Natural killer cell treated with Interleukin-12 subunit alpha and Interleukin-12 subunit beta and Interleukin-15 and Interleukin-18, amount 100 ng/mL, for 72 hours (primary cell): Measurements from ENCODE around the gene ZNF311. TPM values are rescaled to one million over a fixed set of nuclear protein-coding genes. Genes with fewer than 3 reads are reported as not detected.

Experiments used
- ATAC-seq, 2 donors: fragments of 150-1000 bp; cut with Tn5 transposase in 1 of 2; sonication (Bioruptor Pico), chemical (Tn5 transposase) in 1 of 2; 2 replicates each; pipeline ENCODE4 v1.10.0; 2021
- DNase-seq: peaks from one replicate; pipeline ENCODE4 v3.0.0; 2022; ENCODE audit warnings: low spot score
- H3K27ac Mint-ChIP-seq, 2 donors: 1 replicate in 1 of 2; 2 replicates in 1 of 2; pipeline ENCODE4 v1.8.0; 2022; ENCODE audit warnings: mixed read lengths in 2 of 2, mild to moderate bottlenecking in 1 of 2, moderate library complexity in 1 of 2
- H3K27me3 Mint-ChIP-seq, 2 donors: 1 replicate in 1 of 2; 2 replicates in 1 of 2; pipeline ENCODE4 v1.8.0; 2022; ENCODE audit warnings: mixed read lengths in 2 of 2
- H3K36me3 Mint-ChIP-seq: one replicate; pipeline ENCODE4 v1.8.0; 2022; ENCODE audit warnings: mixed read lengths
- H3K4me1 Mint-ChIP-seq, 2 donors: 1 replicate in 1 of 2; 2 replicates in 1 of 2; pipeline ENCODE4 v1.8.0; 2022; ENCODE audit warnings: low read depth in 2 of 2, mixed read lengths in 2 of 2, mild to moderate bottlenecking in 1 of 2
- H3K4me3 Mint-ChIP-seq: one replicate; pipeline ENCODE4 v1.8.0; 2022; ENCODE audit warnings: mixed read lengths
- H3K9me3 Mint-ChIP-seq: 2 replicates; pipeline ENCODE4 v1.8.0; 2022; ENCODE audit warnings: mixed read lengths
- total RNA-seq, 2 donors: library from RNA; stranded (reverse); gene quantifications; one replicate each; pipeline ENCODE4 v1.2.3, GENCODE V29; 2022

ZNF311 gene
- under 1 TPM; 0.19 to 0.28 TPM for total RNA-seq

DNA sequence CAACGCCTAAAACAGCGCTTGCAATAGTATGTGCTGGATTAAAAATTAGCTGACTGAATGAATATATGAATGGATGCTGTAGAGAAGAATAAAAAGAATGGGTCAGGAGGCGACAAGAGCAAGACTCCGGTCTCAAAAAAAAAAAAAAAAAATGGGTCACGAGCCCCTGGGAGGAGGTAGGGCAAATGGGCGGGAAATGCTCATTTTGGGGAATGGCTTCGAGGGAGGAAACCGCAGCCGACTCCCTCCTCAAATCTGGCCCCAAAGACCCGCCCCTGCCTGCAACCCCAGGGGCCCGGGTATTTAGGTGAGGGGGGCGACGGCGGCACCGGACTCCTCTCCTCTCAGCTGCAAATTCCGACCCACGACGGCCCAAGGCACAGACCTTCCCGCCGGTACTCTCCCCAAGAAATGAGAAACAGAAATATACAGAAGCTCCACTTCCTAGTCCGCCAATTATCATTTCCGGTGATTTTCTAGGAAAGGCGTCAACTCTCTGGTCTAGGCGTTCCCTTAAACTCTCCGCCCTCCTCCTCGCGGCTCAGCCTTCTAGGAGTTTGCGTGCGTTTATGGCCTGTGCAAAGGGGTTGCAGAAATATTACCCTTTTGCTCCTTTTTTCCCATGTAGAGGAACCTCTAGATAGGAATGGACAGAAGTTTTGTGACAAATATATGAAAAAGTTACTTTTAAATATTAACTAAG, at the start of gene ZNF311:
Gene ZNF311, minus strand, starts transcription at position 133 of the 703 bp plus-strand sequence. CDS start 1,361 bp downstream, outside the sequence.
- H3K4me3 Mint-ChIP-seq: peak within 1 kb of the TSS; percentile 84
- no peaks in the 10 kb centered on the region for H3K9me3 Mint-ChIP-seq
- peak within 1 kb of the TSS; percentile 42 to 52 for H3K27ac Mint-ChIP-seq
- peaks cover 14% of the 10 kb centered on the region in 2 donors for H3K4me1 Mint-ChIP-seq
- ATAC-seq: peak; percentile 68 to 77
- peaks cover 21 to 28% of the 10 kb centered on the region in 2 donors for H3K27me3 Mint-ChIP-seq
- DNase-seq: no peak
- peaks cover 5% of the 10 kb centered on the region for H3K36me3 Mint-ChIP-seq

DNA sequence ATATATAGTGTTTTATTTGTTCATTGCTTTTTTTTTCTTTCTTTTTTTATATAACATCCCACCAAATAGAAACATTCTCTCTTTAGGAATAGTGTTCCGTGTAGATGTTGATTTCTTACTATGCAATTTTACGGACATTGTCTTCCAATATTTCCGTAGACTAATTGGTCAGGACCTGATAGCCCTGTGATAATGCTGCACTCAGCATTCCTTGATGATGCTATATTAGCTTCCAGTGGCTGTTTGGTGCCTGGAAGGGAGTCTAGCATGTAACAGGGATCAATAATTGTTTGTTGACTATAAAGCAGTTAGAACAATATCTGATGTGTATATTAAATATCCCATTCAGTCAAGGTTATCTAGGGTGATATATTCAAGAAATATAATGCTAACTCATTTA, 46.6 kb upstream of the ZNF311 start:
- DNase-seq: no peak
- ATAC-seq: no peak
- Mint-ChIP-seq H3K4me1 (no peaks in the 10 kb centered on the region), H3K36me3 (no peaks in the 10 kb centered on the region), H3K9me3 (no peaks in the 10 kb centered on the region), H3K27ac (no peak overlapping the region), H3K27me3 (peaks cover 36 to 59% of the 10 kb centered on the region in 2 donors), H3K4me3 (no peak overlapping the region)

GRCh38 chr6:29045075-29045474, 40.0 kb upstream of the ZNF311 start, which contains the start of gene OR2W1:
Gene OR2W1 (minus strand): TSS chr6:29045175. CDS start chr6:29045175, 0 bp downstream.
- H3K4me3 Mint-ChIP-seq: no peak within 1 kb of the TSS
- H3K9me3 Mint-ChIP-seq: no peaks in the 10 kb centered on the region
- H3K27me3 Mint-ChIP-seq: peaks cover 33 to 53% of the 10 kb centered on the region in 2 donors
- ATAC-seq (no peak), DNase-seq (no peak)
- no peaks in the 10 kb centered on the region for H3K4me1 Mint-ChIP-seq
- H3K27ac Mint-ChIP-seq: no peak within 1 kb of the TSS
- H3K36me3 Mint-ChIP-seq: no peaks in the 10 kb centered on the region

- Mint-ChIP-seq H3K36me3 (no peaks in the 10 kb centered on the region), H3K4me3 (no peak overlapping the region), H3K9me3 (no peaks in the 10 kb centered on the region), H3K4me1 (no peaks in the 10 kb centered on the region), H3K27ac (no peak overlapping the region), H3K27me3 (peaks cover 24 to 40% of the 10 kb centered on the region in 2 donors)
- ATAC-seq: no peak
- no peak for DNase-seq
Measured at GRCh38 chr6:29035951-29036350, 30.8 kb upstream of the ZNF311 start.

DNA sequence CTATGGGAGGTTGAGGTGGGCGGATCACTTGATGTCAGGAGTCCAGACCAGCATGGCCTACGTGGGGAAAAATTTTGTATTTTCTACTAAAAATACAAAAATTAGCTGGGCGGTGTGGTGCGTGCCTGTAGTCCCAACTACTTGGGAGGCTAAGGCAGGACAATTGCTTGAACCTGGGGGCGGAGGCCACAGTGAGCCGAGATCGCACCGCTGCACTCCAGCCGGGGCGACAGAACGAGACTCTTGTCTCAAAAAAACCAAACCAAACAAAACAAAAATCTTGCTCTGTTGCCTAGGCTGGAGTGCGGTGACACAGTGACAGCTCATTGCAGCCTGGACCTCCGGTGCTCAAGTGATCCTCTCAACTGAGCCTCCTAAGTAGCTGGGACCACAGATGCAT, 23.7 kb upstream of the ZNF311 start:
- Mint-ChIP-seq H3K36me3 (no peaks in the 10 kb centered on the region), H3K27ac (no peak overlapping the region), H3K4me3 (no peak overlapping the region), H3K27me3 (peaks cover 32 to 44% of the 10 kb centered on the region in 2 donors), H3K4me1 (no peaks in the 10 kb centered on the region), H3K9me3 (no peaks in the 10 kb centered on the region)
- DNase-seq (no peak), ATAC-seq (no peak)

- no peak overlapping the region for H3K4me3 Mint-ChIP-seq
- H3K27ac Mint-ChIP-seq: no peak overlapping the region
- DNase-seq: no peak
- no peaks in the 10 kb centered on the region for H3K4me1 Mint-ChIP-seq
- no peaks in the 10 kb centered on the region for H3K9me3 Mint-ChIP-seq
- no peaks in the 10 kb centered on the region for H3K36me3 Mint-ChIP-seq
- ATAC-seq: no peak
- peaks cover 41 to 49% of the 10 kb centered on the region in 2 donors for H3K27me3 Mint-ChIP-seq
Measured at GRCh38 chr6:29025927-29026585, 20.9 kb upstream of the ZNF311 start.

- Mint-ChIP-seq H3K4me3 (no peak overlapping the region), H3K36me3 (no peaks in the 10 kb centered on the region), H3K9me3 (no peaks in the 10 kb centered on the region), H3K27me3 (peaks cover 33 to 42% of the 10 kb centered on the region in 2 donors), H3K4me1 (peaks cover 7 to 9% of the 10 kb centered on the region in 2 donors), H3K27ac (no peak overlapping the region)
- DNase-seq (no peak), ATAC-seq (no peak)
Measured at GRCh38 chr6:29021434-29021833, 16.3 kb upstream of the ZNF311 start.

DNA sequence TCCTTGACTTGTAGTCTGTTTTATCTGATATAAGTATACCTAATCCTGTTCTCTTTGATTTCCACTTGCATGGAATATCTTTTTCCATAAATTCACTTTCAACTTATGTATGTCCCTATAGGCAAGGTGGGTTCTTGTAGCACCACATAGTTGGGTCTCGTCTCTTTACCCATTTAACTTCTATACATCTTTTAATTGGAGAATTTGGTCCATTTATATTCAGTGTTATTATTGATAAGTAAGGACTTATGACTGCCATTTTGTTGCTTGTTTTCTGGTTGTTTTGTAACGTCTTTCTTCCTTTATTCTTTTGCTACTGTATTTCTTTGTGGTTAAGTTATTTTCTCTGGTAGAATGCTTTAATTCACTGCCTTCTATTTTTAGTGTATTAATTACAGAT, 14.5 kb upstream of the ZNF311 start:
- H3K9me3 Mint-ChIP-seq: no peaks in the 10 kb centered on the region
- H3K36me3 Mint-ChIP-seq: no peaks in the 10 kb centered on the region
- peaks cover 14 to 20% of the 10 kb centered on the region in 2 donors for H3K4me1 Mint-ChIP-seq
- H3K4me3 Mint-ChIP-seq: no peak overlapping the region
- ATAC-seq: no peak
- no peak for DNase-seq
- peaks cover 27 to 31% of the 10 kb centered on the region in 2 donors for H3K27me3 Mint-ChIP-seq
- H3K27ac Mint-ChIP-seq: no peak overlapping the region

DNA sequence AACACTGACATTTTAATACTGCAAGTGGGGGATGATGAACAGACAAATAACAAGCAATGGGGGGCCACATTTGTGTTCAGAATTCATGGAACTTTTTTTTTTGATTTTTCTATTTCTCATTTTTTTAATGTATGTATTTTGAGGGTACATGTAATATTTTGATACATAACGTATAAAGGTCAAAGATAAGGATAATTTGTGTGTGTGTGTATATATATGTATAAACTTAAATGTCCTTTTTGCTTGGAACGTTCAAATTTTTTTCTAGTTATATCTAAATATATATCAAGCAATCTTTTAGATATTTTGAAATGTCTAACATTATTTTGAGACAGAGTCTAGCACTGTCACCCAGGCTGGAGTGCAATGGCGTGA, 12.3 kb upstream of the ZNF311 start:
- Mint-ChIP-seq H3K27ac (no peak overlapping the region), H3K9me3 (no peaks in the 10 kb centered on the region), H3K36me3 (no peaks in the 10 kb centered on the region), H3K4me3 (peak overlapping the region; percentile 92), H3K4me1 (peaks cover 14 to 20% of the 10 kb centered on the region in 2 donors), H3K27me3 (peaks cover 21 to 29% of the 10 kb centered on the region in 2 donors)
- DNase-seq (no peak), ATAC-seq (no peak)

DNA sequence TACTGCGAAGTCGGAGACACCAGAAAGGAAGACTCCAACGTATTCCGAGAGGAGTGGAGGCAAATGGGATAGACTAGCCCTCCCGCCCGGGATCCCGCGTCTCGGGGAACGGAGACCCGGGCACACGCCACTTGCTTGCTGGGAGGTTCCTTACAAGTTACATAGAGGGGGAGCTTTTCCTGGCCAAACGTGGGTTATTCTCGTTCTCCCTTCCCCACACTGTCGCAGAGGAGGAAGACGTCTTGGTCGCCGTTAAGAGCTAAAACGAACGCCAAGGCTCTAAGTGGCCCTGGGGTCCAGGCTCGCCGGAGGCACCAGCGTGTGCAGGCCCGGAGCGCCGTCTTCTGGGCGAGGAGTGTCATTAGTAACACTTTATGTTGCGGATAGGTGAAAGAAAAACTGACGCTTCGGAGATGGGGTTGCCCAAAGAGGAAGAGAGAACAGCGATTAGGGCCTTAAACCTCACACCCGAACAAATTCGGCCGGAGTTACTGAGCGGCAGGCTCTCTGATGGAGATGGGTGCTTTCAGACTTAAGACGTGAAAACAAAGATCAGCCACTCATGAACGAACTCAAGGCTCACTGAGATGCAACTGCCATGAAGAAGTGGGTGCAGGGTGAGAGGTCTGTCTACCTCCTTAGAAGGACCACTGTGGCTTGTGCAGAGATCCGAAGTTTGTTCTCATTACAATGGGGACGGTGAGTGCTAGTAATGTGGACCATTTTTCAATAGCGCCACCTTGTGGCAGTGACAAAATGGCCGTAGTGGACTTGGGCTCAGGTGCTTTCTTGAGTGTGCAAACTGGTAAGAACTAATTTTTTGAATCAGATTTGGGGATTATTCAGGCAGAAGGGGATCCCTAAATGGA, 11.7 kb upstream of the ZNF311 start:
- peak overlapping the region; percentile 92 for H3K4me3 Mint-ChIP-seq
- peaks cover 14 to 23% of the 10 kb centered on the region in 2 donors for H3K27me3 Mint-ChIP-seq
- no peaks in the 10 kb centered on the region for H3K36me3 Mint-ChIP-seq
- DNase-seq (peak; percentile 83), ATAC-seq (peak; percentile 88 to 89)
- peak overlapping the region; percentile 26 to 42 for H3K27ac Mint-ChIP-seq
- H3K9me3 Mint-ChIP-seq: no peaks in the 10 kb centered on the region
- H3K4me1 Mint-ChIP-seq: peaks cover 14 to 20% of the 10 kb centered on the region in 2 donors

GRCh38 chr6:29014729-29015608, 9.9 kb upstream of the ZNF311 start:
- no peak overlapping the region for H3K27ac Mint-ChIP-seq
- ATAC-seq: no peak
- peaks cover 16 to 26% of the 10 kb centered on the region in 2 donors for H3K27me3 Mint-ChIP-seq
- no peak overlapping the region for H3K4me3 Mint-ChIP-seq
- DNase-seq: no peak
- H3K36me3 Mint-ChIP-seq: no peaks in the 10 kb centered on the region
- no peaks in the 10 kb centered on the region for H3K9me3 Mint-ChIP-seq
- peaks cover 19 to 29% of the 10 kb centered on the region in 2 donors for H3K4me1 Mint-ChIP-seq

DNA sequence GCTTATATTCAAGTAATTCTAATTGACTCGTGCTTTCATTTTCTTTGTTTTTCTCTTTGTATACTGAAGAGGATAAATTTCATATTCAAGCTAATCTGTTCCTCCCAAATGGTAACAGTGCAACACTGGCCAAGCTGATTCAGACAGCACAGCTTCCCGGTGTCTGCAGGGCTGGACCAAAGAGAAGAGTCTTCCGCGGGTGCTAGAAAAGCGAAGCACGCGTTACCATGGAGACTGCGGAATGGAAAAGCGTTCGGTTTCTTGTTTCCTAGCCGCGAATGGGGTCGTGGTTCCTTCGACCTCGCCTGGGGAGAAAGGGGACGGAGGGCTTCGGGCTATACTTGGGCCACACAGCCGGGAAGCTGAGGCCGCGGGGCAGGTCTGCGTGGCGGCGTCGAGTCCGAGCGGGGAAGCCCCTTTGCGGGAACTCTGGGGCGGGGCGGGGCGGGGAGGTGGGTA, 6.2 kb upstream of the ZNF311 start:
- peak overlapping the region in 1 of 2 donors; percentile 75 for H3K27ac Mint-ChIP-seq
- H3K27me3 Mint-ChIP-seq: peaks cover 19 to 25% of the 10 kb centered on the region in 2 donors
- H3K36me3 Mint-ChIP-seq: no peaks in the 10 kb centered on the region
- peaks cover 13 to 19% of the 10 kb centered on the region in 2 donors for H3K4me1 Mint-ChIP-seq
- ATAC-seq (peak; percentile 57), DNase-seq (no peak)
- no peaks in the 10 kb centered on the region for H3K9me3 Mint-ChIP-seq
- peak overlapping the region; percentile 86 for H3K4me3 Mint-ChIP-seq

GRCh38 chr6:29009358-29009757, 4.2 kb upstream of the ZNF311 start:
- no peak for DNase-seq
- Mint-ChIP-seq H3K9me3 (no peaks in the 10 kb centered on the region), H3K27me3 (peaks cover 30% of the 10 kb centered on the region in 2 donors), H3K4me3 (no peak overlapping the region), H3K27ac (no peak overlapping the region), H3K36me3 (peaks cover 5% of the 10 kb centered on the region), H3K4me1 (peaks cover 19 to 21% of the 10 kb centered on the region in 2 donors)
- ATAC-seq: no peak
